A673 (cell line): Measurements from ENCODE around the gene PFKL. TPM values are rescaled to one million over a fixed set of nuclear protein-coding genes. Genes with fewer than 3 reads are reported as not detected.

ENCODE experiments used
- BruUV-seq: library from RNA; stranded (reverse); fragments of 400-500 nt; replicated peaks from 2 replicates; lab custom pipeline; 2021; lab: Mats Ljungman, UMichigan
- CTCF ChIA-PET: fragments of 300-600 bp; sonication (Branson Sonifier 250); formaldehyde crosslinking; loops from one replicate; lab custom pipeline; 2022; ENCODE audit warnings: antibody characterized with exemption; lab: Charles Lee
- POLR2A ChIA-PET: fragments of 300-600 bp; sonication (Branson Sonifier 250); formaldehyde crosslinking; loops from one replicate; lab custom pipeline; 2022; ENCODE audit warnings: antibody characterized with exemption; ENCODE audit not compliant: low non-redundant PET; lab: Charles Lee
- DNase-seq: peaks from one replicate; pipeline ENCODE4 v3.0.0-alpha.2; 2015; ENCODE audit warnings: low spot score
- H3K27ac ChIP-seq: fragments of 200-600 bp; sonication (generic); 2 replicates; pipeline ENCODE4 v1.5.1; 2016; ENCODE audit warnings: mixed run types, low read depth, mild to moderate bottlenecking, mixed read lengths, antibody characterized with exemption, low read length; ENCODE audit not compliant: poor library complexity, severe bottlenecking
- H3K27me3 ChIP-seq: fragments of 200-600 bp; sonication (generic); replicated peaks from 2 replicates; pipeline ENCODE4 v1.6.1; 2017; ENCODE audit warnings: mixed run types, low read depth, mild to moderate bottlenecking, mixed read lengths, antibody characterized with exemption, low read length; ENCODE audit not compliant: insufficient read depth, poor library complexity
- H3K36me3 ChIP-seq: fragments of 200-600 bp; sonication (generic); 2 replicates; pipeline ENCODE4 v1.6.1; 2016; ENCODE audit warnings: mixed run types, mild to moderate bottlenecking, mixed read lengths, antibody characterized with exemption, low read length; ENCODE audit not compliant: insufficient read depth, poor library complexity, severe bottlenecking
- H3K4me1 ChIP-seq: fragments of 200-600 bp; sonication (generic); 2 replicates; pipeline ENCODE4 v1.6.1; 2017; ENCODE audit warnings: mixed run types, mild to moderate bottlenecking, mixed read lengths, antibody characterized with exemption, low read length; ENCODE audit not compliant: insufficient read depth, poor library complexity, severe bottlenecking
- H3K4me3 ChIP-seq: fragments of 200-600 bp; sonication (generic); 2 replicates; pipeline ENCODE4 v1.5.1; 2016; ENCODE audit warnings: low read depth, mixed run types, mild to moderate bottlenecking, mixed read lengths, low read length; ENCODE audit not compliant: poor library complexity, severe bottlenecking
- H3K9me3 ChIP-seq: fragments of 200-600 bp; sonication (generic); 2 replicates; pipeline ENCODE4 v1.6.1; 2016; ENCODE audit warnings: mixed run types, low read depth, mild to moderate bottlenecking, mixed read lengths, antibody characterized with exemption, low read length; ENCODE audit not compliant: poor library complexity, severe bottlenecking
- CTCF ChIP-seq: fragments of 300-800, 200-600 bp; sonication (generic); conservative IDR thresholded peaks from 2 replicates; pipeline ENCODE4 v1.5.1; 2017; ENCODE audit warnings: low read depth, mild to moderate bottlenecking, antibody characterized with exemption, low read length, moderate library complexity, mixed read lengths
- EZH2 ChIP-seq: fragments of 200-600 bp; sonication (generic); IDR thresholded peaks from 2 replicates; pipeline ENCODE4 v1.6.1; 2017; ENCODE audit warnings: borderline replicate concordance, low read depth, mild to moderate bottlenecking, mixed read lengths, antibody characterized with exemption, low read length; ENCODE audit not compliant: poor library complexity, severe bottlenecking
- intact Hi-C: fragments of 100-400 bp; cut with micrococcal nuclease; formaldehyde crosslinking; loops from one replicate; pipeline ENCODE4 v1.10.0; 2022; ENCODE audit not compliant: unreplicated experiment
- total RNA-seq: library from RNA; stranded (reverse); gene quantifications from 2 replicates; pipeline ENCODE4 v1.2.3, GENCODE V29; 2021

The PFKL gene
- total RNA-seq, 1 experiment from 2014 or later, result 112 TPM

- ChIA-PET CTCF (no interaction called here), POLR2A (interaction anchor here (0.6 kb wide), 1 partner anchor 440 kb away, joined by 3 read pairs; no protein-coding TSS in a partner anchor)
- intact Hi-C loops, result loop anchor here (10.0 kb wide), 1 partner anchor 101 kb away; the partner anchor contains the start of gene LRRC3
- H3K4me1 ChIP-seq, result peaks cover 8% of the 10 kb centered on the region
- no peak for DNase-seq
- TF ChIP-seq CTCF, result no peak
- H3K36me3 ChIP-seq, result no peaks in the 10 kb centered on the region
- H3K9me3 ChIP-seq, result no peaks in the 10 kb centered on the region
- H3K27ac ChIP-seq, result no peak within 1 kb of the TSS
- H3K4me3 ChIP-seq, result no peak within 1 kb of the TSS
- H3K27me3 ChIP-seq, result peaks cover 32% of the 10 kb centered on the region
- no TSS peak for BruUV-seq
Observed at GRCh38 chr21:44353191-44353970, 53.5 kb downstream of the PFKL start, which contains the start of gene TRPM2. Gene TRPM2, plus strand, starts transcription at chr21:44353621. Its CDS starts 80 bp downstream, at chr21:44353701.

- Histone ChIP-seq H3K9me3 (no peaks in the 10 kb centered on the region), H3K36me3 (no peaks in the 10 kb centered on the region), H3K27ac (no peak overlapping the region), H3K27me3 (peaks cover 27% of the 10 kb centered on the region), H3K4me1 (peaks cover 8% of the 10 kb centered on the region), H3K4me3 (no peak overlapping the region)
- TF ChIP-seq EZH2, result no peak
- no peak for TF ChIP-seq CTCF
- no peak for DNase-seq
- ChIA-PET POLR2A (no interaction called here), CTCF (no interaction called here)
- BruUV-seq, result no TSS peak
- intact Hi-C loops, result loop anchor here (10.0 kb wide), 1 partner anchor 101 kb away; the partner anchor contains the start of gene LRRC3
Observed at GRCh38 chr21:44354001-44354405, 54.1 kb downstream of the PFKL start.

GRCh38 chr21:44354775-44355771 lies 55.2 kb downstream of the PFKL start:
- DNase-seq, result no peak
- ChIA-PET POLR2A (no interaction called here), CTCF (no interaction called here)
- TF ChIP-seq CTCF (no peak), EZH2 (no peak)
- Histone ChIP-seq H3K4me3 (no peak overlapping the region), H3K27ac (no peak overlapping the region), H3K9me3 (no peaks in the 10 kb centered on the region), H3K36me3 (no peaks in the 10 kb centered on the region), H3K27me3 (peaks cover 17% of the 10 kb centered on the region), H3K4me1 (peaks cover 8% of the 10 kb centered on the region)
- no TSS peak for BruUV-seq
- intact Hi-C loops, result loop anchor here (10.0 kb wide), 1 partner anchor 100 kb away; the partner anchor contains the start of gene LRRC3
